SU-DHL-6 (cell line): Measurements from ENCODE around the gene TMEM109.
A peak's percentile ranks its signal among the peaks of the same experiment; 100 is the strongest.

Experiments
- H2AFZ ChIP-seq: fragments of 200-600 bp; sonication (generic); 2 replicates; pipeline ENCODE4 v1.6.1; 2014; ENCODE audit warnings: low read depth, mild to moderate bottlenecking, moderate library complexity, mixed read lengths, antibody characterized with exemption, low read length; ENCODE audit not compliant: severe bottlenecking
- H3F3A ChIP-seq: fragments of 200-600 bp; shearing (Covaris generic); 2 replicates; pipeline ENCODE4 v1.6.0; 2016; ENCODE audit warnings: antibody characterized with exemption, mild to moderate bottlenecking; ENCODE audit not compliant: insufficient read depth
- H3K27ac ChIP-seq: fragments of 200-600 bp; sonication (generic); 2 replicates; pipeline ENCODE4 v1.5.1; 2016; ENCODE audit warnings: low read depth, mild to moderate bottlenecking, low read length, moderate library complexity, mixed read lengths
- H3K27me3 ChIP-seq: fragments of 200-600 bp; sonication (generic), shearing (Covaris generic); 2 replicates; pipeline ENCODE4 v1.6.0; 2014; ENCODE audit warnings: mild to moderate bottlenecking, low read length
- H3K36me3 ChIP-seq: fragments of 200-600 bp; sonication (generic); 2 replicates; pipeline ENCODE4 v1.6.1; 2014; ENCODE audit warnings: mild to moderate bottlenecking, low read length, mixed read lengths
- H3K4me2 ChIP-seq: fragments of 300-600, 200-600 bp; shearing (Covaris generic), sonication (generic); 2 replicates; pipeline ENCODE4 v1.6.0; 2014; ENCODE audit warnings: low read length, low read depth, mild to moderate bottlenecking; ENCODE audit not compliant: poor library complexity, severe bottlenecking
- H3K4me3 ChIP-seq: fragments of 200-600 bp; sonication (generic); 2 replicates; pipeline ENCODE4 v1.5.1; 2014; ENCODE audit warnings: antibody characterized with exemption, low read length, mild to moderate bottlenecking, mixed read lengths; ENCODE audit not compliant: insufficient read depth, poor library complexity, severe bottlenecking
- H3K79me2 ChIP-seq: fragments of 200-600 bp; sonication (generic); 2 replicates; pipeline ENCODE4 v1.6.1; 2014; ENCODE audit warnings: mild to moderate bottlenecking, low read length, moderate library complexity; ENCODE audit not compliant: insufficient read depth
- H3K9ac ChIP-seq: fragments of 200-600 bp; sonication (generic); 2 replicates; pipeline ENCODE4 v1.7.0; 2014; ENCODE audit warnings: mild to moderate bottlenecking, low read length
- H3K9me2 ChIP-seq: fragments of 200-600 bp; sonication (generic); replicated peaks from 2 replicates; pipeline ENCODE4 v1.6.1; 2014; ENCODE audit warnings: low read length; ENCODE audit not compliant: insufficient read depth
- H3K9me3 ChIP-seq: fragments of 200-600 bp; sonication (generic); 2 replicates; pipeline ENCODE4 v1.6.1; 2014; ENCODE audit warnings: low read length, mixed read lengths; ENCODE audit not compliant: insufficient read depth
- H4K20me1 ChIP-seq: fragments of 200-600 bp; sonication (generic); 2 replicates; pipeline ENCODE4 v1.6.1; 2014; ENCODE audit warnings: low read depth, mild to moderate bottlenecking, antibody characterized with exemption, low read length, moderate library complexity, mixed read lengths
- EZH2phosphoT487 ChIP-seq: fragments of 200-600 bp; sonication (generic), shearing (Covaris generic); conservative IDR thresholded peaks from 2 replicates; pipeline ENCODE4 v1.6.1; 2018; ENCODE audit warnings: mild to moderate bottlenecking, antibody characterized with exemption, low read length, moderate library complexity, mixed read lengths
- TF ChIP-seq, protein P1 (sequence below): fragments of 200-600 bp; sonication (generic); IDR thresholded peaks from one replicate; pipeline ENCODE4 v1.5.1; 2017; ENCODE audit warnings: antibody characterized with exemption, mild to moderate bottlenecking, low read length, moderate library complexity; ENCODE audit not compliant: insufficient read depth, poor library complexity, severe bottlenecking

The TMEM109 gene

DNA sequence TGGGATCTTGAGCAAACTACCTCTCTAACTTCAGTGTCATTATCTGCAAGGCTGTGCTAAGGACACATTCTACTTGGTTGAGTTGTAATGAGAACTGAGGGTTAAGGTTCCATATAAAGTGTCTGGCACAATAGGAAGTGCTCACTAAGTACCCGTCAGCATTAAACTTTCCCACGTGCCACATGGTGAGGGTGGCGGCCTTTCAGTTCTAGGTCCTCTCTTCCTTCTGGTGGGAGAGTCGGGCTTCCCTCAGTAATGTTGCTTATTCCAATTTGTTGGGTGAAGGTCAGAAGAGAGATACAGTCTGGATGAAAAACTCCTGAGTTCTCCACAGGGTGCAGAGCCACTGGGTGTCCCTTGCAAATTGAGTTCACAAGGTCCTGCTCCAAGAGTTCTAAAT is 52.9 kb downstream of the TMEM109 start:
- H4K20me1 ChIP-seq, result no peaks in the 10 kb centered on the region
- H2AFZ ChIP-seq, result no peak overlapping the region
- no peak for TF ChIP-seq EZH2phosphoT487
- TF ChIP-seq, protein P1, sequence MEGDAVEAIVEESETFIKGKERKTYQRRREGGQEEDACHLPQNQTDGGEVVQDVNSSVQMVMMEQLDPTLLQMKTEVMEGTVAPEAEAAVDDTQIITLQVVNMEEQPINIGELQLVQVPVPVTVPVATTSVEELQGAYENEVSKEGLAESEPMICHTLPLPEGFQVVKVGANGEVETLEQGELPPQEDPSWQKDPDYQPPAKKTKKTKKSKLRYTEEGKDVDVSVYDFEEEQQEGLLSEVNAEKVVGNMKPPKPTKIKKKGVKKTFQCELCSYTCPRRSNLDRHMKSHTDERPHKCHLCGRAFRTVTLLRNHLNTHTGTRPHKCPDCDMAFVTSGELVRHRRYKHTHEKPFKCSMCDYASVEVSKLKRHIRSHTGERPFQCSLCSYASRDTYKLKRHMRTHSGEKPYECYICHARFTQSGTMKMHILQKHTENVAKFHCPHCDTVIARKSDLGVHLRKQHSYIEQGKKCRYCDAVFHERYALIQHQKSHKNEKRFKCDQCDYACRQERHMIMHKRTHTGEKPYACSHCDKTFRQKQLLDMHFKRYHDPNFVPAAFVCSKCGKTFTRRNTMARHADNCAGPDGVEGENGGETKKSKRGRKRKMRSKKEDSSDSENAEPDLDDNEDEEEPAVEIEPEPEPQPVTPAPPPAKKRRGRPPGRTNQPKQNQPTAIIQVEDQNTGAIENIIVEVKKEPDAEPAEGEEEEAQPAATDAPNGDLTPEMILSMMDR, result no peak
- no peaks in the 10 kb centered on the region for H3K9me2 ChIP-seq
- H3K4me3 ChIP-seq, result no peak overlapping the region
- H3K36me3 ChIP-seq, result no peaks in the 10 kb centered on the region
- no peaks in the 10 kb centered on the region for H3K9me3 ChIP-seq
- H3F3A ChIP-seq, result no peaks in the 10 kb centered on the region
- H3K27me3 ChIP-seq, result no peaks in the 10 kb centered on the region
- no peak overlapping the region for H3K9ac ChIP-seq
- no peaks in the 10 kb centered on the region for H3K79me2 ChIP-seq
- no peak overlapping the region for H3K4me2 ChIP-seq
- H3K27ac ChIP-seq, result no peak overlapping the region

GRCh38 chr11:60968223-60968622 is 54.3 kb downstream of the TMEM109 start:
- Histone ChIP-seq H3K36me3 (no peaks in the 10 kb centered on the region), H3F3A (no peaks in the 10 kb centered on the region), H3K4me2 (no peak overlapping the region), H3K27ac (no peak overlapping the region), H3K79me2 (no peaks in the 10 kb centered on the region), H2AFZ (no peak overlapping the region), H3K27me3 (no peaks in the 10 kb centered on the region), H4K20me1 (no peaks in the 10 kb centered on the region), H3K4me3 (no peak overlapping the region), H3K9me2 (no peaks in the 10 kb centered on the region), H3K9me3 (no peaks in the 10 kb centered on the region), H3K9ac (no peak overlapping the region)
- TF ChIP-seq, protein P1, result no peak
- no peak for TF ChIP-seq EZH2phosphoT487

GRCh38 chr11:60970369-60970774 is 56.4 kb downstream of the TMEM109 start:
- Histone ChIP-seq H4K20me1 (no peaks in the 10 kb centered on the region), H3K79me2 (no peaks in the 10 kb centered on the region), H3K9me3 (no peaks in the 10 kb centered on the region), H3K4me3 (no peak overlapping the region), H3K27me3 (no peaks in the 10 kb centered on the region), H3K27ac (no peak overlapping the region), H3K4me2 (no peak overlapping the region), H3F3A (no peaks in the 10 kb centered on the region), H3K36me3 (no peaks in the 10 kb centered on the region), H3K9me2 (no peaks in the 10 kb centered on the region), H2AFZ (no peak overlapping the region), H3K9ac (no peak overlapping the region)
- TF ChIP-seq, protein P1, result peak; percentile 77
- no peak for TF ChIP-seq EZH2phosphoT487

DNA sequence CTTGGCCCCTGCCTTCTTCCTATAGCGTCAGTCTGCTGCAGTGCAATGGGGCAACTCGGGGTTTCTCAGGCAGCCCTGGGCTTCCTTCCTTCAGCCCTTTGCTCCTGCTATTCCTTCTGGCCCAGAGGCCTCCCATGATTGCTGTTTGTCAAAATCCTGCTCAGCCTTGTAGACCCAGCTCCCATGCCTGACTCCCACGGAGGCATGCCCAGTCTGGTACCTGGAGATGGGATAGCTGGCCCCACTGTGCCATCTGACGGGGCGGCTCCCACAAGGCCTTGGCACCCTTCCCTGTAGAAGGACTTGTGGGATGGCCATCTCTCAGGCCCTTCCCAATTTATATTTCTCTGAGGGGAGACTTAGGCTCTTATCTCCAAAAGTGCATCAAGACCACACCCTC is 56.9 kb downstream of the TMEM109 start:
- Histone ChIP-seq H3K79me2 (no peaks in the 10 kb centered on the region), H3K27me3 (no peaks in the 10 kb centered on the region), H3K4me3 (no peak overlapping the region), H3K4me2 (no peak overlapping the region), H3K36me3 (no peaks in the 10 kb centered on the region), H3F3A (no peaks in the 10 kb centered on the region), H4K20me1 (no peaks in the 10 kb centered on the region), H3K27ac (no peak overlapping the region), H3K9me2 (no peaks in the 10 kb centered on the region), H3K9ac (no peak overlapping the region), H3K9me3 (no peaks in the 10 kb centered on the region), H2AFZ (no peak overlapping the region)
- no peak for TF ChIP-seq EZH2phosphoT487
- TF ChIP-seq, protein P1, result no peak
